ENCODE data around the gene CELSR3. TPM values are rescaled to one million over a fixed set of nuclear protein-coding genes. Genes with fewer than 3 reads are reported as not detected.

CELSR3 gene
- total RNA-seq, 2 experiments from 2014 or later = 18.2 to 18.6 TPM

DNA sequence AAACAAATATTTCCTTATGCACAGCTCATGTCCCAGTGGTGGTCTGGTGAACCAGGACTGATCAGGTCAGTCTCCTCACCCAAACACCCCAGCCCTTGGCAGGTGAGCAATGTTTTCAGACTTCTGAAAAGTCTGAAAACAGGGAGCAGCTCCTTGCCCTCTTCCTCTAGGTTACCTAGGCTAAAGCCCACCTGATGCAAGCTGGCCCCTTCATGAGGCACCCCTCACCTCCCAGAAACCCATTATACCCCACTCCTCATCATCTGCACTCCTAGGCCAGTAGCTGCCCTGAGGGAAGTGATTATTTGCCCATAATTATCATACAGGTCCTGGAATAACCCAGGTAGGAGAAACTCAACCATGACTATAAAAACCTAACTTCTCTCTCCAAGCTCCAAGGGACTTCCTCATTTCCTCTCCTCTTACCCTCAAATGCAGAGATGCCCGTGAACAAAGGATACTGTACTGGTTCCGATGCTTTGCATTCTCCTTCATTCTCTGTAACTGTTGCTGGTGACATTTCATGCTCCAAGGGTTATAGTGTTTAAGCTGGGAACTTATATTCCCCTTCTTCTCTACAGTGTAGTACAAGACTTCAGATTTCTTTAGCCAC, 28.3 kb upstream of the CELSR3 start:
- no peaks in the 10 kb centered on the region for H3K9me3 Mint-ChIP-seq
- H3K4me3 Mint-ChIP-seq = no peak overlapping the region
- H3K27me3 Mint-ChIP-seq = no peaks in the 10 kb centered on the region
- H3K4me1 Mint-ChIP-seq = peaks cover 12% of the 10 kb centered on the region
- peaks cover 11% of the 10 kb centered on the region for H3K36me3 Mint-ChIP-seq
- no peak for DNase-seq
- H3K27ac Mint-ChIP-seq = peak overlapping the region; percentile 59

GRCh38 chr3:48689384-48689783, 26.7 kb upstream of the CELSR3 start:
- Mint-ChIP-seq H3K9me3 (no peaks in the 10 kb centered on the region), H3K36me3 (peaks cover 10% of the 10 kb centered on the region), H3K27me3 (no peaks in the 10 kb centered on the region), H3K27ac (no peak overlapping the region), H3K4me1 (peaks cover 13% of the 10 kb centered on the region), H3K4me3 (no peak overlapping the region)
- no peak for DNase-seq

DNA sequence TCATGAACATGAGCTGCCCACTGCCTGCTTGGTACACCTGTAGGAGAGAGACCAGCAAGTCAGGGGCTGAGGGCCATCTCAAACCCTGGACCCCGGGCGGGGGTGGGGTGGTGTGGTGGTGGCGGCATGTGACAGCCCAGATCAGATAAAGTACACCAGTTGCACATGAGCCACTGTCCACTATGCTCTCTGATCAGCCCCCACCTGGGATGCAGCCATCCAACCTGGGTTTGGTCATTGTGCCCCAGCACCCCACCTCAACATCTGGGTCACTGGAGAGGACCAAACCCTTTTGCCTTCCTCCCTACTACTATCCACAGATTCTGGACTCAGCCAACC, 26.0 kb upstream of the CELSR3 start:
- Mint-ChIP-seq H3K27me3 (no peaks in the 10 kb centered on the region), H3K27ac (no peak overlapping the region), H3K4me3 (peak overlapping the region; percentile 25), H3K9me3 (no peaks in the 10 kb centered on the region), H3K4me1 (peaks cover 16% of the 10 kb centered on the region), H3K36me3 (peaks cover 14% of the 10 kb centered on the region)
- no peak for DNase-seq

- Mint-ChIP-seq H3K4me1 (peaks cover 17% of the 10 kb centered on the region), H3K27ac (no peak overlapping the region), H3K4me3 (no peak overlapping the region), H3K9me3 (no peaks in the 10 kb centered on the region), H3K27me3 (no peaks in the 10 kb centered on the region), H3K36me3 (peaks cover 14% of the 10 kb centered on the region)
- DNase-seq = no peak
Observed at GRCh38 chr3:48688032-48688736, 25.5 kb upstream of the CELSR3 start.

- Mint-ChIP-seq H3K9me3 (no peaks in the 10 kb centered on the region), H3K4me3 (no peak overlapping the region), H3K27me3 (no peaks in the 10 kb centered on the region), H3K36me3 (peaks cover 14% of the 10 kb centered on the region), H3K27ac (no peak overlapping the region), H3K4me1 (peaks cover 17% of the 10 kb centered on the region)
- no peak for DNase-seq
Observed at GRCh38 chr3:48687220-48687678, 24.6 kb upstream of the CELSR3 start.

DNA sequence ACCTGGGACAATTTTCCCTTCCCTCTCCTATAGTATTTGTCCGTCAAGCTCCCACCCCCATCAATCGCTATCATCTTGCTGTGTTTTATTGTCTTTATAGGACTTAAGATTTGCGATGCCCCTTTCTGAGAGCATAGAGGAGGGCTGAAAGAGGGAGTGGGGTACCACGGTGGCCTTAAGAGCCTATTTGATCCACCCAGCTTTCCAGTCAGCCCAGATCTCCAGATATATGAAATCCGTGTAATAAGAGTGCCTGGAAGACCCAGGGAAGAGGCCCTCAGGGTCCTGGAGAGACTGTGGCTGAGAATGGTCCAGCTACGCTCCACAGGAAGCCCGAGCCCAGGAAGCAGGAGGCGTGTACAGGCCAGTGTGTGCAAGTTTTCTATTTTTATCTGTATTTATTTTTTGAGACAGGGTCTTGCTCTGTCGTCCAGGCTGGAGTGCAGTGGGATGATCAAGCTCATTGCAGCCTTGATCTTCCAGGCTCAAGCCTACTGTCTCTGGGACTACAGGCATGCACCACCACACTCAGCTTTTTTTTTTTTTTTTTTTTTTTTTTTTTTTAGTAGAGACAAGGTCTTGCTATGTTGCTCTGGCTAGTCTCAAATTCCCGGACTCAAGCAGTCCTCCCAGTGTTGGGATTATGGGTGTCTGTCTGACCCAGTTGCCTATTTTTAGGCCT, 24.0 kb upstream of the CELSR3 start:
- no peaks in the 10 kb centered on the region for H3K27me3 Mint-ChIP-seq
- peaks cover 14% of the 10 kb centered on the region for H3K36me3 Mint-ChIP-seq
- H3K4me3 Mint-ChIP-seq = peak overlapping the region; percentile 93
- H3K4me1 Mint-ChIP-seq = peaks cover 17% of the 10 kb centered on the region
- H3K27ac Mint-ChIP-seq = peak overlapping the region; percentile 76
- H3K9me3 Mint-ChIP-seq = no peaks in the 10 kb centered on the region
- no peak for DNase-seq

GRCh38 chr3:48685603-48686511, 23.2 kb upstream of the CELSR3 start, which contains the start of gene NCKIPSD:
Gene NCKIPSD (minus strand): TSS chr3:48685915. CDS start chr3:48685807, 108 bp downstream.
- Mint-ChIP-seq H3K4me1 (peaks cover 17% of the 10 kb centered on the region), H3K36me3 (peaks cover 17% of the 10 kb centered on the region), H3K27me3 (no peaks in the 10 kb centered on the region), H3K9me3 (no peaks in the 10 kb centered on the region), H3K4me3 (peak within 1 kb of the TSS; percentile 93), H3K27ac (peak within 1 kb of the TSS; percentile 82)
- DNase-seq = peak; percentile 88

DNA sequence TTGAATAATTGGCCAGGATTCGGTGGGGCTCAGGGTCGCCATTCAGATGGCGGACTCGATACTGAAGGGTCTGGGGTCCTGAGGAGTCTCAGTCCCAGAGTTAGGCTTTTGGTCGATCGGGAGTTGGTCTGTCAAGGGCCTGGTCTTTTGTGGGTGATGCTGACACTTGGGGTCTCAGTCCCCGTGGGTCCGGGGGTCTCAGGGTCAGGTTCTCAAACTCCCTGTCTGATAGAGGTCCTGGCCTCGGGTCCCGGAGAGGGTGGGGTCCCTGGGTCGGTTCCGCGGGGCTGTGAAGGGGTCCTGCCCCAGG, 22.6 kb upstream of the CELSR3 start:
- Mint-ChIP-seq H3K27me3 (no peaks in the 10 kb centered on the region), H3K4me3 (peak overlapping the region; percentile 93), H3K9me3 (no peaks in the 10 kb centered on the region), H3K36me3 (peaks cover 23% of the 10 kb centered on the region), H3K4me1 (peaks cover 19% of the 10 kb centered on the region), H3K27ac (peak overlapping the region; percentile 81)
- no peak for DNase-seq

- H3K4me1 Mint-ChIP-seq = peaks cover 19% of the 10 kb centered on the region
- H3K27ac Mint-ChIP-seq = peak overlapping the region; percentile 82
- DNase-seq = no peak
- H3K4me3 Mint-ChIP-seq = peak overlapping the region; percentile 93
- H3K27me3 Mint-ChIP-seq = no peaks in the 10 kb centered on the region
- H3K36me3 Mint-ChIP-seq = peaks cover 23% of the 10 kb centered on the region
- H3K9me3 Mint-ChIP-seq = no peaks in the 10 kb centered on the region
Observed at GRCh38 chr3:48684480-48685143, 21.9 kb upstream of the CELSR3 start.

DNA sequence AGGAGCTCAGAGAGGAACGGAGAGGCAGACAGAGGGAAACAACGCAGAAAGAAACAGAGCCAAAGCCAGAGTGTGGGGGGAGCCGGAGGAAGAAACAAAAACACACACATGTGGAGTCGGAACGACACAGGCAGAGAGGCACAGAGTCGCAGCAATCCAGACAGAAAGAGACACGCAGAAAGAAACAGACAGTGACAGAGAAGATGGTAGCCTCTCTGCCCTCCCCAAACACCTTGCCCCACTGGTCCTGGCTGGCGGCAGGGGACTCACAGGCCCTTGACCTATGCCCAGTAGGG, 21.3 kb upstream of the CELSR3 start:
- H3K27ac Mint-ChIP-seq = peak overlapping the region; percentile 12
- H3K36me3 Mint-ChIP-seq = peaks cover 23% of the 10 kb centered on the region
- H3K4me1 Mint-ChIP-seq = peaks cover 19% of the 10 kb centered on the region

GRCh38 chr3:48682786-48683185, 20.1 kb upstream of the CELSR3 start:
- no peak overlapping the region for H3K4me3 Mint-ChIP-seq
- H3K4me1 Mint-ChIP-seq = peaks cover 19% of the 10 kb centered on the region
- no peaks in the 10 kb centered on the region for H3K27me3 Mint-ChIP-seq
- H3K9me3 Mint-ChIP-seq = no peaks in the 10 kb centered on the region
- DNase-seq = no peak
- H3K36me3 Mint-ChIP-seq = peaks cover 32% of the 10 kb centered on the region
- H3K27ac Mint-ChIP-seq = no peak overlapping the region

More for the DNA sequence above, 21.3 kb upstream of the CELSR3 start:
- no peak for DNase-seq
- no peaks in the 10 kb centered on the region for H3K9me3 Mint-ChIP-seq
- no peaks in the 10 kb centered on the region for H3K27me3 Mint-ChIP-seq
- peak overlapping the region; percentile 93 for H3K4me3 Mint-ChIP-seq

- peaks cover 38% of the 10 kb centered on the region for H3K36me3 Mint-ChIP-seq
- peaks cover 17% of the 10 kb centered on the region for H3K4me1 Mint-ChIP-seq
- no peak overlapping the region for H3K27ac Mint-ChIP-seq
- H3K4me3 Mint-ChIP-seq = no peak overlapping the region
- DNase-seq = no peak
- H3K27me3 Mint-ChIP-seq = no peaks in the 10 kb centered on the region
- H3K9me3 Mint-ChIP-seq = no peaks in the 10 kb centered on the region
Observed at GRCh38 chr3:48681974-48682610, 19.4 kb upstream of the CELSR3 start.

GRCh38 chr3:48681541-48681880, 18.8 kb upstream of the CELSR3 start:
- Mint-ChIP-seq H3K9me3 (no peaks in the 10 kb centered on the region), H3K27me3 (no peaks in the 10 kb centered on the region), H3K4me3 (no peak overlapping the region), H3K36me3 (peaks cover 36% of the 10 kb centered on the region), H3K4me1 (peaks cover 15% of the 10 kb centered on the region), H3K27ac (no peak overlapping the region)
- no peak for DNase-seq

DNA sequence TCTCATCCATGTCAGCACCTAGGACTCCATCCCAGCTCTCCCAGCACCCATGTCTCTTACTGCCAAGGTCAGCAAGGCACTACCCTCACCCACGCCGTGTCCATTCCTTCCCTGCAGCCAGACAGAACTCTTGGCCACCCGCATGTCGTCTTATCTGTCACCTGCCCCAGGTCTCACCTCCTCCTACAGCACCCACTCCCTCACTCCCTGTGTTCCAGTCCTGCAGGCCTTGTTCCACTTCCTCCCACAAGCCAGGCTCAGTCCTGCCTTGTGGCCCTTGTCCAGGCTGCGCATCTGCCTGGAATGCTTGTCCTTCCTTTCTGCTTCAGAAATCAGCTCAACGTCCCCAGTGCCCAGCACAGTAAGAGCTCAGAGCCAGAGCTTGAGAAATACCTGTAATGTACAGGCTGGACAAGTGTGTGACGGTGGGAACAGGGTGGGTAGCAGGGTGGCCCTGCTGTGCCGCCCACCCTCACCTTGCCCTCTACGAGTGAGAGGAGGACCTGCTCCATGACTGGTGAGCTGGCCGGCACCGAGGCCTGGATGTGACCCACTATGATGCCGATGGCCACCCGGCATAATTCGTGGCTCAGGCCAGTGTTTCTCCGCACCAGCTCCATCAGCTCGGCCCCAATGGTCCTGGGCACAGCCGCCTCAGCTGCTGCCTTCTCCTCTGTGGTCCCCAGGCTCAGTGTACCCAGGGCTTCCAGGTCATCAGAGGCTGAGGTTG, 18.3 kb upstream of the CELSR3 start:
- Mint-ChIP-seq H3K4me1 (peaks cover 13% of the 10 kb centered on the region), H3K4me3 (no peak overlapping the region), H3K27me3 (no peaks in the 10 kb centered on the region), H3K9me3 (no peaks in the 10 kb centered on the region), H3K27ac (peak overlapping the region; percentile 58), H3K36me3 (peaks cover 36% of the 10 kb centered on the region)
- no peak for DNase-seq
